Ishikawa (cell line): ENCODE data around the gene LBR.

Source experiments
- CEBPB ChIP-seq: IDR thresholded peaks from 2 replicates; pipeline ENCODE4 v1.6.1; 2012
- CREB1 ChIP-seq: IDR thresholded peaks from 2 replicates; pipeline ENCODE4 v1.6.1; 2012; ENCODE audit warnings: low read depth
- EP300 ChIP-seq: IDR thresholded peaks from 2 replicates; pipeline ENCODE4 v1.6.1; 2012; ENCODE audit warnings: borderline replicate concordance
- FOXM1 ChIP-seq: IDR thresholded peaks from 2 replicates; pipeline ENCODE4 v1.6.1; 2012; ENCODE audit warnings: low read depth, borderline replicate concordance
- MAX ChIP-seq: IDR thresholded peaks from 2 replicates; pipeline ENCODE4 v1.6.1; 2012
- NFIC ChIP-seq: IDR thresholded peaks from 2 replicates; pipeline ENCODE4 v1.6.1; 2012
- RAD21 ChIP-seq: IDR thresholded peaks from 2 replicates; pipeline ENCODE4 v1.6.1; 2012; ENCODE audit warnings: low read depth
- REST ChIP-seq: IDR thresholded peaks from 2 replicates; pipeline ENCODE4 v1.6.1; 2012; ENCODE audit warnings: low read depth, mild to moderate bottlenecking
- TAF1 ChIP-seq: IDR thresholded peaks from 2 replicates; pipeline ENCODE4 v1.6.1; 2012; ENCODE audit warnings: low read depth, mild to moderate bottlenecking
- TCF12 ChIP-seq: IDR thresholded peaks from 2 replicates; pipeline ENCODE4 v1.6.1; 2012; ENCODE audit warnings: low read depth
- TEAD4 ChIP-seq: IDR thresholded peaks from 2 replicates; pipeline ENCODE4 v1.6.1; 2012
- YY1 ChIP-seq: IDR thresholded peaks from 2 replicates; pipeline ENCODE4 v1.6.1; 2012; ENCODE audit warnings: low read depth

DNA sequence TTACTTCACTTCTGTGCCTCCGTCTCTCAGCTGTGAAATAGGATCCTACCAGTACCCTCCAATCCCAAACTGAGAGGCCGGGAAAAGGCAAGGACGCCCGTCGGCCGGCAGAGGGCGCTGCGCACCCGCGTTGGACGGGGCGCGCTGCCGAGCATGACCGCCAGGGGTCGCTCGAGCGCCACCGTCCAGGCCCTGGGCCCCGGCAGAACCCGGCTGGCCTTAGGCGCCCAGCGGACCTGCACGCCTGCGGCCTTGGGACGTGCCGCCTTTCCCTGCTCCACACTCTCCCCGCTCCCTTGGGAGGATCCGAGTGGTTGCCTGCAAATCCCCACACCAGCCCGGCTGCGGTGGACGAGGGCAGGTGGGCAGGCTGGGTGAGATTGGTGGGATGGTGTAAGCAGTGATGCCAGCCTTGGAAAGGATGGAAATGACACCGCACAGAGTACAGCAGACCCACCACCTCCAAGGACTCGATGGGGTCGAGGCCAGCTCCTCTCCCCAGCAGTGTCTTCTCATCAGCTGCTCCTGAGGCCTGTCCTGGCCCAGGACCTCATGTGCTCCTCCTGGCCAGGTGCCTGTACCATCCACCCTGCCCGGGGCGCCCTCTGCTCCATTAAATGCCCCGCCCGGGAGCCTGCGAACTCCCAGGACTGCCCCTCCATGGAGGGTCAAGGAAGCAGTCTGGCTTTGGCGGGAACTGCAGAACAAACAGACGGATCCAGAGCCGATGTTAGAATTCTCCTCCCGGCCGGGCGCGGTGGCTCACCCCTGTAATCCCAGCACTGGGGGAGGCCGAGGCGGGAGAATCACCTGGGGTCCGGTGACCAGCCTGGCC, 47.4 kb upstream of the LBR start:
- TF ChIP-seq TCF12, result 0 out of 2 replicates have a peak, but pooled peaks have one; percentile 35
- peak; percentile 27; the same call in 1 of the 2 replicates for TF ChIP-seq TEAD4
- TF ChIP-seq EP300, result 0 out of 2 replicates have a peak, but pooled peaks have one; percentile 40
- no peak for TF ChIP-seq CEBPB
- no peak for TF ChIP-seq REST
- no peak for TF ChIP-seq TAF1
- no peak for TF ChIP-seq NFIC
- TF ChIP-seq FOXM1, result no peak
- 0 out of 2 replicates have a peak, but pooled peaks have one; percentile 26 for TF ChIP-seq YY1
- peak; percentile 38; the same call in 1 of the 2 replicates for TF ChIP-seq MAX
- peak; percentile 98 for TF ChIP-seq RAD21
- no peak for TF ChIP-seq CREB1
